ENCODE measurements around the gene MLIP. TPM values are rescaled to one million over a fixed set of nuclear protein-coding genes. Genes with fewer than 3 reads are reported as not detected.

MLIP gene
- polyA plus RNA-seq, 2 of the 4 experiments (the other 2 are of a cell fraction), result 0.08 TPM; not detected in 1

GRCh38 chr6:54071821-54072340 is 39.4 kb upstream of the MLIP start (continued):
- TF ChIP-seq REST (IDR thresholded peaks at IDR 0.05), result no peak

- Histone ChIP-seq H3K4me3 (no peak overlapping the region), H3K4me1 (no peaks in the 10 kb centered on the region), H3K4me2 (no peak overlapping the region), H3K9me3 (no peaks in the 10 kb centered on the region), H3K27ac (no peak overlapping the region)
- DNase-seq (ENCODE audit: low read depth in 1 of 2, low spot score in 1 of 2) (no peak), ATAC-seq (no peak), FAIRE-seq (no peak)
- WGBS (ENCODE audit: missing lambda C conversion rate), result 76% methylated on average over 2 of the region's 2 CpGs
- ChIA-PET POLR2A (no interaction called here), CTCF (no interaction called here)
- TF ChIP-seq REST (IDR thresholded peaks at IDR 0.05), result no peak
- TF ChIP-seq E2F6 (IDR thresholded peaks at IDR 0.05; ENCODE audit: borderline replicate concordance, low read depth), result no peak
- no peak for TF ChIP-seq MAFK (IDR thresholded peaks at IDR 0.05; ENCODE audit: partially characterized antibody)
- TF ChIP-seq TP53 (CRISPR knock-in tag; IDR thresholded peaks at IDR 0.05), result no peak
- no peak for TF ChIP-seq CEBPB (IDR thresholded peaks at IDR 0.05)
- no peak for TF ChIP-seq CBX2 (IDR thresholded peaks at IDR 0.05; ENCODE audit: borderline replicate concordance, low read depth)
- no peak for TF ChIP-seq CTCF (IDR thresholded peaks at IDR 0.05)
- TF ChIP-seq EP300 (IDR thresholded peaks at IDR 0.05), result no peak
- no peak for TF ChIP-seq HDAC2 (IDR thresholded peaks at IDR 0.05)
- TF ChIP-seq POLR2A (IDR thresholded peaks at IDR 0.05; ENCODE audit: low read length), result no peak
- no peak for TF ChIP-seq TFCP2L1 (CRISPR knock-in tag; IDR thresholded peaks at IDR 0.05)
- TF ChIP-seq RARB (CRISPR knock-in tag; IDR thresholded peaks at IDR 0.05), result no peak
- TF ChIP-seq PBX3 (IDR thresholded peaks at IDR 0.05), result no peak
- TF ChIP-seq MAX (IDR thresholded peaks at IDR 0.05), result no peak
- TF ChIP-seq FOSB (CRISPR knock-in tag; IDR thresholded peaks at IDR 0.05), result no peak
- no peak for TF ChIP-seq HOXB13 (CRISPR knock-in tag; IDR thresholded peaks at IDR 0.05; ENCODE audit: low read depth)
Observed at GRCh38 chr6:54072635-54073313, 38.5 kb upstream of the MLIP start.
